Measurements from ENCODE around the gene YY1. TPM values are rescaled to one million over a fixed set of nuclear protein-coding genes. Genes with fewer than 3 reads are reported as not detected.

YY1 gene
- total and polyA plus RNA-seq, 9 of the 15 experiments (the other 6 are each of a cell fraction or from before 2014, with no cell fraction given) = 20.8 to 74.2 (median 46.7) TPM

DNA sequence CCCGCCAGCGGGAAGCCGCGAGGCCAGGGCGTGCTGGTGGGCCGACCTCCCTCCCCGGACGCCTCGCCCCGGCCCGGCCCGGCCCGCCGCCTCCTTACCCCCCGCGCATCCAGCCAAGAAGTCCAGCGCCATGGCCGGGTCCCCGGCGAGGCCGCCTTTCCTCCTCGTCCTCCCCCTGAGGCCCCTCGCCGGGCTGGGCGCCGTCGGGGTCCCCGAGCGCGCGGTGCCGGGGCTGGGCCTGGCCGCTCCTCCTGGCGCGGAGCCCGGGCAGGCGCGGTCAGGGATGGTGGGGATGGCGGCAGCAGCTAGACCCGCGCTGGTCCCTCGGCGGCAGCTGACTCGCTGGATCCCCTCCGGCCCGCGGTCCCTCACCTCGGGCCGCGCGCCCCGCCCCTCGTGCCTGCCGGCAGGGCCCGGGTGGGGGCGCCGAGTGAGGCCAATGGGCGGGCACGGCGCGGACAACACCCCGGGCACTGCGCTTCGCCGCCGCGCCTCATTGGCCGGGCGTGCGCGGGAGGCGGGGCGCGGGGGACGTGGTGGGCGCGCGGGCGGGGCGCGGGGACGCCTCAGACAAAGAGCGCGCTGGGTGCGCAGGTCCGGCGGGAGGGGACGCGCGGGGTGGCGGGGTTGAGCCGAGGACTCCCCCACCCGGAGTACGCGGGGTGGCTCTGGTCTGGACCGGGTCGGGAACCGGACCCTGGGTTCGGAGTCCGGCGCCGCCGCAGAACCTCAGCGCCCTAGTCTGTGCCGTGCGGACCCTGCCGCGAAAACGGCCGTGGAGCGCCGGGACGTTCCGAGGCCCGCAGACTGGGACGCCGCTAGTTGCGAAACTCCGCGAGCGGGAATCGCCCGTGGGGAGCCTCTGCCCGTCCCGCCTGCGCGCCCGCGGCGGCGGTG lies 67.4 kb downstream of the YY1 start, which contains the start of gene SLC25A29 (continued):
- 0 out of 2 replicates have a peak, but pooled peaks have one; percentile 48 for TF ChIP-seq HNRNPL (IDR thresholded peaks at IDR 0.05; ENCODE audit: low read depth, low read length)
- TF ChIP-seq CC2D1A (IDR thresholded peaks at IDR 0.05) = no peak
- no peak for TF ChIP-seq TAF9B (IDR thresholded peaks at IDR 0.05; ENCODE audit: partially characterized antibody)
- no peak for TF ChIP-seq ZC3H11A (IDR thresholded peaks at IDR 0.05; ENCODE audit: low read depth, low read length)
- peak; percentile 62; the same call in 1 of the 2 replicates for TF ChIP-seq CEBPG (CRISPR knock-in tag; IDR thresholded peaks at IDR 0.05)
- peak in 1 of 2 experiments; percentile 49; a peak in 2 of 4 replicates for TF ChIP-seq CEBPG (tag; conservative IDR thresholded peaks at IDR 0.05 in 1 of 2, IDR thresholded peaks at IDR 0.05 in 1 of 2)
- no peak for TF ChIP-seq GTF2E2 (tag; IDR thresholded peaks at IDR 0.05)
- TF ChIP-seq SUPT5H (IDR thresholded peaks at IDR 0.05) = 0 out of 2 replicates have a peak, but pooled peaks have one; percentile 24
- TF ChIP-seq TCF7 (IDR thresholded peaks at IDR 0.05; ENCODE audit: borderline replicate concordance) = no peak
